HG02571 (cell line): ENCODE data around the gene FOXA2.

Experiments
- ATAC-seq: cut with Tn5 transposase; IDR thresholded peaks from one replicate; pipeline ENCODE4 v1.9.1; 2021; ENCODE audit warnings: mild to moderate bottlenecking, moderate library complexity; ENCODE audit not compliant: unreplicated experiment

FOXA2 gene

DNA sequence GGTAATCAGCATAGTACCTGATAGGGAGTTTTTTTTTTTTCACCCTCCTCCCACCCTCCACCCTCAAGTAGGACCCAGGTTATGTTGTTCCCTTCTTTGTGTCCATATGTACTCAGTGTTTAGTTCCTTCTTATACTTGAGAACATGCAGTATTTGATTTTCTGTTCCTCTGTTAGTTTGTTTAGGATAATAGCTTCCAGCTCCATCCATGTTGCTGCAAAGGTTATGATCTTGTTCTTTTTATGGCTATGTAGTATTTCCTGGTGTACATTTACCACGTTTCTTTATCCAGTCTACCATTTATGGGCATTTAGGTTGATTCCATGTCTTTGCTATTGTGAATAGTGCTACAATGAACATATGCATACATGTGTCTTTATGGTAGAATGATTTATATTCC, 41.9 kb downstream of the FOXA2 start:
- ATAC-seq: no peak

DNA sequence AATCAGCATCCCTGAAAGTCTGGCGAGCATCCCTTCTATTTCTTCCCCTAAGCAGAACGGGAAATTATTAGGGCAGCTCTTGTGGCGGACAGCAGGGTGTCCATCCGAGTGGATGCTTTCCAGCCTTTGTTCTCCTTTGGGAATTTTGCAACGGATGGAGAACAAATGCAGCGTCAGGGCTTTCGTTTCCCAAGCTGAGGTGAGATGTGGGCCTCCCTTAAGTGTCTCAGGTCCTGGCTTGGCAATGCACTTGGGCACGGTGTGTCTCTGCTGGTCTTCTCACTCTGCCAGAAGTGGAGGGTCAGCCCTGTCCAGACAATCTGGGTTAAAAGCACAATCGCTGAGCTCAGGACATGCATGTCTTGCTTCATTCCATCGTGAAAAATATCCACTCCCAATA, 43.5 kb downstream of the FOXA2 start:
- no peak for ATAC-seq

- ATAC-seq: no peak
Observed at GRCh38 chr20:22536956-22537756, 47.2 kb downstream of the FOXA2 start.

- no peak for ATAC-seq
Observed at GRCh38 chr20:22536141-22536828, 48.1 kb downstream of the FOXA2 start.

- ATAC-seq: no peak
Observed at GRCh38 chr20:22535483-22535882, 48.9 kb downstream of the FOXA2 start.

- no peak for ATAC-seq
Observed at GRCh38 chr20:22533823-22534751, 50.3 kb downstream of the FOXA2 start.

GRCh38 chr20:22532598-22532997, 51.8 kb downstream of the FOXA2 start:
- ATAC-seq: no peak

GRCh38 chr20:22531756-22532155, 52.6 kb downstream of the FOXA2 start:
- no peak for ATAC-seq

GRCh38 chr20:22531056-22531615, 53.2 kb downstream of the FOXA2 start:
- ATAC-seq: no peak
